ENCODE results near the gene SSR1. TPM values are rescaled to one million over a fixed set of nuclear protein-coding genes. Genes with fewer than 3 reads are reported as not detected.
A peak's percentile ranks its signal among the peaks of the same experiment; 100 is the strongest.

Gene SSR1
- total and polyA plus RNA-seq, 2 of the 13 experiments (the other 11 are each of a cell fraction or from before 2014, with no cell fraction given): 203 to 243 TPM

DNA sequence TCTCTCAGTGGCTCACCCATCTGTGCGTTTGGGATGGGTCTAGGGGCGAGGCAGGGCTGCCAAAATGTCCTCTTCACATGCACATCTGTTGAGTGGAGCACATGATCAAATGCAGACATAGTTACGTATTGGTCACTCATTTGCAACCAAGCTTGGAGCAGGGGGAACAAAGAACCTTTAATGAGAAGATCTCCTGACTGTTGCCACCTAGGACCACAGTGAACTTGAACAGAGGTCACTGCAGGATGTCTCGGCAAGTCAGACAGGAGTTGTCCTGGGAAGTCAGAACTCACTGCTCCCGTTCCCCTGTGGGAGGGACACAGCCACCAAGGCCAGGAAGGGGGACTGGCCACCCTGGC, 73.4 kb downstream of the SSR1 start (continued):
- TF ChIP-seq KDM2A (CRISPR knock-in tag; IDR thresholded peaks at IDR 0.05; ENCODE audit: borderline replicate concordance, low read depth) (no peak), ZNF12 (CRISPR knock-in tag; IDR thresholded peaks at IDR 0.05) (no peak), SMC3 (IDR thresholded peaks at IDR 0.05; ENCODE audit: low read length) (no peak), SKIL (CRISPR knock-in tag; IDR thresholded peaks at IDR 0.05; ENCODE audit: borderline replicate concordance) (peak; percentile 92), ZNF264 (CRISPR knock-in tag; IDR thresholded peaks at IDR 0.05) (no peak), ZNF484 (CRISPR knock-in tag; IDR thresholded peaks at IDR 0.05; ENCODE audit: borderline replicate concordance, low read depth) (no peak), ZNF777 (CRISPR knock-in tag; IDR thresholded peaks at IDR 0.05) (peak; percentile 14; the same call in 1 of the 2 replicates), CCAR2 (optimal IDR thresholded peaks at IDR 0.05; ENCODE audit: low read depth, low read length) (no peak), BCL6 (CRISPR knock-in tag; IDR thresholded peaks at IDR 0.05) (peak; percentile 79), FOXK1 (CRISPR knock-in tag; IDR thresholded peaks at IDR 0.05; ENCODE audit: borderline replicate concordance, low read depth) (no peak), RARA (CRISPR knock-in tag; IDR thresholded peaks at IDR 0.05) (peak; percentile 91), ZFP91 (CRISPR knock-in tag; IDR thresholded peaks at IDR 0.05; ENCODE audit: borderline replicate concordance) (peak; percentile 14; the same call in 1 of the 2 replicates), HNF4A (CRISPR knock-in tag; IDR thresholded peaks at IDR 0.05) (0 out of 2 replicates have a peak, but pooled peaks have one; percentile 33), ZNF746 (CRISPR knock-in tag; IDR thresholded peaks at IDR 0.05) (no peak), NPAS2 (CRISPR knock-in tag; IDR thresholded peaks at IDR 0.05; ENCODE audit: borderline replicate concordance) (no peak), TCF7L2 (IDR thresholded peaks at IDR 0.05; ENCODE audit: low read depth, low read length) (no peak)
- TF ChIP-seq, protein P1, sequence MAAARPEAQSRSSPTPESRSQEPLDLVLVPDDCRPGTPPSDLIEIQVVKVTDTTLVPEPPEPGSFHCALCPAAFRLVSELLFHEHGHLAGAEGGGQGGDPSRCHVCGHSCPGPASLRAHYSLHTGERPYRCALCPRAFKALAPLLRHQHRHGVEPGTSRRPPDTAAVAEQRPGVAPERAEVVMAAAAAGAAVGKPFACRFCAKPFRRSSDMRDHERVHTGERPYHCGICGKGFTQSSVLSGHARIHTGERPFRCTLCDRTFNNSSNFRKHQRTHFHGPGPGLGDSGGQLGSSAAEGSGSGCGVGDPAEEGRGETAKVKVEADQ (CRISPR knock-in tag; IDR thresholded peaks at IDR 0.05; ENCODE audit: borderline replicate concordance): no peak
- TF ChIP-seq, protein P2, sequence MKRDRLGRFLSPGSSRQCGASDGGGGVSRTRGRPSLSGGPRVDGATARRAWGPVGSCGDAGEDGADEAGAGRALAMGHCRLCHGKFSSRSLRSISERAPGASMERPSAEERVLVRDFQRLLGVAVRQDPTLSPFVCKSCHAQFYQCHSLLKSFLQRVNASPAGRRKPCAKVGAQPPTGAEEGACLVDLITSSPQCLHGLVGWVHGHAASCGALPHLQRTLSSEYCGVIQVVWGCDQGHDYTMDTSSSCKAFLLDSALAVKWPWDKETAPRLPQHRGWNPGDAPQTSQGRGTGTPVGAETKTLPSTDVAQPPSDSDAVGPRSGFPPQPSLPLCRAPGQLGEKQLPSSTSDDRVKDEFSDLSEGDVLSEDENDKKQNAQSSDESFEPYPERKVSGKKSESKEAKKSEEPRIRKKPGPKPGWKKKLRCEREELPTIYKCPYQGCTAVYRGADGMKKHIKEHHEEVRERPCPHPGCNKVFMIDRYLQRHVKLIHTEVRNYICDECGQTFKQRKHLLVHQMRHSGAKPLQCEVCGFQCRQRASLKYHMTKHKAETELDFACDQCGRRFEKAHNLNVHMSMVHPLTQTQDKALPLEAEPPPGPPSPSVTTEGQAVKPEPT (CRISPR knock-in tag; IDR thresholded peaks at IDR 0.05; ENCODE audit: low read depth): no peak
- TF ChIP-seq, protein P3, sequence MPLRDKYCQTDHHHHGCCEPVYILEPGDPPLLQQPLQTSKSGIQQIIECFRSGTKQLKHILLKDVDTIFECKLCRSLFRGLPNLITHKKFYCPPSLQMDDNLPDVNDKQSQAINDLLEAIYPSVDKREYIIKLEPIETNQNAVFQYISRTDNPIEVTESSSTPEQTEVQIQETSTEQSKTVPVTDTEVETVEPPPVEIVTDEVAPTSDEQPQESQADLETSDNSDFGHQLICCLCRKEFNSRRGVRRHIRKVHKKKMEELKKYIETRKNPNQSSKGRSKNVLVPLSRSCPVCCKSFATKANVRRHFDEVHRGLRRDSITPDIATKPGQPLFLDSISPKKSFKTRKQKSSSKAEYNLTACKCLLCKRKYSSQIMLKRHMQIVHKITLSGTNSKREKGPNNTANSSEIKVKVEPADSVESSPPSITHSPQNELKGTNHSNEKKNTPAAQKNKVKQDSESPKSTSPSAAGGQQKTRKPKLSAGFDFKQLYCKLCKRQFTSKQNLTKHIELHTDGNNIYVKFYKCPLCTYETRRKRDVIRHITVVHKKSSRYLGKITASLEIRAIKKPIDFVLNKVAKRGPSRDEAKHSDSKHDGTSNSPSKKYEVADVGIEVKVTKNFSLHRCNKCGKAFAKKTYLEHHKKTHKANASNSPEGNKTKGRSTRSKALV (CRISPR knock-in tag; IDR thresholded peaks at IDR 0.05): peak; percentile 8; the same call in 1 of the 2 replicates
